GM21390 (cell line): ENCODE results near the gene FMO5.
"Not testable (repeated sequence)": the region's sequence is repeated elsewhere in the genome, so short reads cannot be mapped to it uniquely, and the experiment has no call there.

Experiments
- ATAC-seq: cut with Tn5 transposase; IDR thresholded peaks from one replicate; pipeline ENCODE4 v1.9.1; 2021; ENCODE audit not compliant: unreplicated experiment

FMO5 gene

DNA sequence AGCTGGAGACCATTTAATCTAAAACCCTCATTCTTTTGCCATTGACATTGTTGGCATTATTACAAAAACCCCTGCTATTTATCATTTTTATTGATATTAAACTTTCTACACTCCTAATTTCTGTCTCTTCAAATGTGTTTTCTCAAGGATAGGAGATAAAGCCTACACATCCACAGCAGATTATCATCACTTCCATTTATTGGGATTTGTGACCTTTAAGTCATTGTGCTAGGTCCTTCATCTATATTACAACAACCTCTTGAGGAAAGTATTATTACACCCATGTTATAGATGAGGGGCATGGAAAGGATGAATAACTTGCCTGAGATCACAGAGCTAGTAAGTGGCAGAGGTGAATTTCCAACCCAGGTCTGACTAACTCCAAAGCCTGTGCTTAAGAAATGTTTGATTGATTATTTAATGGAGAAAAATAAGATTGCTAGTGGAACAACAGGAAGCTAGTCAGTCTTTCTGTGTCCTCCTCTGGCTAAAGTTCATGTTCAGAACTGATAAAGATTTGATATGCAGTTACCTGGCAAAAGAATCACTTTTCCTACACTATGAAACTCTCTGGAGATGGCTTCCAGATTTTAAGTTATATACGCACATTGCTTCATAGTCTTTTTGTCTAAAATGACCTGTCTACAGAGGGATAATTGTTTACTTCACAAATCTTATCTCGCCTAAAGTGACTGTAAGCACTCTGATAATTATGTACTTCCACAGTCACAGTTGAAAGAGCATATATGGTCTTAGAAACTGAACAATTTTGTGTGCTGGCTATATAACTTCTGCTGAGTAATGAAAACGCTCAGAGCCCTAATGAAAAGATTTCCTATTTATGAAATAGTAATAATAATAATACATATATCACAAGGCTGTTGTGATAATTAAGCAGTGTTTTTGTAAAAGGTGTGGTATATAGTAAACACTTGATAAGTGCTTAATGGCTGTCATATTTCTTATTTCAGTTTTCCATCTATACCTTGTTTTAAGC, 15.0 kb downstream of the FMO5 start:
- no peak for ATAC-seq

DNA sequence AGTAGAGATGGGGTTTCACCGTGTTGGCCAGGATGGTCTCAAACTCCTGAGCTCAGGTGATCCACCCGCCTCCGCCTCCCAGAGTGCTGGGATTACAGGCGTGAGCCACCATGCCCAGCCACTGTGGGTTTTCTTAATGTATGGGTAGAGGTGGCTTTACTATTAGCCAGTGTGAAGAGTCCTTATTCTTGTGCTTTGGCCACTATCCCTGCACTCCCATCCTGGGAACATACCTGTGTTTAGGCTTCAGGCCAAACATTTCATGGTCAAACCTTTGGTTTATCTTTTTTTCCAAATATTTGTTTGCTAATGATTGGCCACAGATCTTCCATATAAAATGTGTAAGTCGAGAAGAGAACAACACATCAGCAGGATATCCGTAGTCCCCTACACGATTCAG, 16.5 kb downstream of the FMO5 start:
- no peak for ATAC-seq

DNA sequence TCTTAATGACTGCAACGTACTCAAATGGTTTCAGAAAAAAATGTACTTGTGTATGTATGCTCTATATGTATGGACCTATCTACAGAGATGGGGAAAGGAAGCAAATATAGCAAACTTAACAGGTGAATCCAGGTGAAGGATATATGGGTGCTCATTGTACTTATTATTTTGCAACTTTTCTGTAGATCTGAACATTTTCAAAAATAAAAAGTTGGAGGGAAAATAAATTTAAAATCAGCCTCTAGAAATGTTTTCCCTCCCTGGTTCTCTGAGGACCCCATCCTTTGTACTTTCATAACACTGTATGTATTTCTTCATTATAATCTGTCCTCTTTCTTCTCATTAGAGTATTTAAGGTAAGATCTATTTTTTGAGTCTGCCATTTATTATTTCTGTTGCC, 17.9 kb downstream of the FMO5 start:
- ATAC-seq: no peak

DNA sequence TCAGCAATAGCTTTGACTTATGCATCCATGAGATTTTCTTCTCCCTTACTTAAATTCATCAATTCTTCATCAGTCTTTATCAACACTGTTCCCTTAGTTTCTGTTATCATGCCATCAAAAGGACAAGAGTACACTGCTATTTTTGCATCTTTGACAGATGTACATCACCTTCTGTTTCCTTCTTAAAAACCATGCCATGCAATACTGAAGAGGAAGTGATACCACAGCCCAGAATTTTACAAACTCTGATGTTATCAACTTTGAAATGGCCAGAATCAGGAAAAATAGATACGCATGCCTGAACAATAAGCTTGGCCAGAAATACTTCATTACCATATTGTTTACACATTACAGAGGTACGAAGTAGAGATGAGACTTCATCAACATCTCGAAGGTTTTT, 21.1 kb downstream of the FMO5 start:
- peak; percentile 53 for ATAC-seq

DNA sequence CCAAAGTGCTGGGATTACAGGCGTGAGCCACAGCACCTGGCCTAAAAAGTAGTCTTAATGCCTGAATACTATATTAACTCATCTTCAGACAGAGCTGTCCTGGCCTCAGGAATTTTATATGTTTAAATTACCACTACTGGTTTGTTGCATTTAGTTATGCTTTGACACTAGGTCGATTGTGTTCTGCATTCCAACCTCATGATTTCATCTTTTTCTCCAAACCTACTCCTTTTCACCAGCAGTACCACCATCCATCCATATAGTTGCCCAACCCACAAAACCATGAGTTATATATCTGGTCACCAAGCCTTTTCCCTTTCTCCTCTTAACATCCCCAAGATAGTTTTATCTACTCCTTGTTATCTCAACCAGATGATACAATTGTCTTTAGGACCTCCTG, 22.6 kb downstream of the FMO5 start:
- no peak for ATAC-seq

DNA sequence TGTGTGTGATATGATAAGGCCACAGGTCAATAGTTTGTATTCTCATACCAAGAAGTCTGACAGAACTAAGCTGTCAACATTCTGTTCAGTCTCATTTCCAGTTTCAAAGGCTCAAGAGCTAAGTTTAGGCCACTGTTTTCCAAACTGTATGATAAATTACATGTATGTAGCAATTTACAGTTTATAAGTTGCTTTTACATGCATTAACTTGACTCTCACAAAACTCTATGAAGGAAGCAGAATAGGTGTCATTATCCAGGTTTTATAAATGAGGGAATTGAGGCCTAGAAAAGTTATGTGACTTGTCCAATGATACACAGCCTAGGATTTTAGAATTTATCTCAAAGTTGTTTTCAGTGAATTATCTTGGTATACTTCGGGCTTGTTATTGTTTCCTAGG, 23.4 kb downstream of the FMO5 start:
- ATAC-seq: no peak

DNA sequence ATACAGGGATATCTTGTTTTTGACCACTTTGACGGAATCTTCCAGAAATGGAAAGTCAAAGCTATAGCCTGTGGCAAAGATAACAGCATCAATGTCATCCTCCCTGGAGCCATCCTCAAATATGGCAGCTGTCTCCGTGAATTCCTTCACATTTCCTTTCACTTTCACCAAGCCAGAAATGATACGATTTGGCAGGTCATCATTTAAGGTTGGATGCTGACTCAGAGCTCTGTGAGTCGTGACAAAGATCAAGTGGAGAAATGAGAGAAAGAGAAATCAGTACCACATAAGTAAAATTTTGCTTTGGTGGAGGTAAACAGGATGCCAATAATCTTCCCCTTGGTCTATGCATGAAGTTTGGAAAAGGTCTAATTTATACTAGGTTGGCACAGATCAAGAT, 23.9 kb downstream of the FMO5 start:
- ATAC-seq: no peak

DNA sequence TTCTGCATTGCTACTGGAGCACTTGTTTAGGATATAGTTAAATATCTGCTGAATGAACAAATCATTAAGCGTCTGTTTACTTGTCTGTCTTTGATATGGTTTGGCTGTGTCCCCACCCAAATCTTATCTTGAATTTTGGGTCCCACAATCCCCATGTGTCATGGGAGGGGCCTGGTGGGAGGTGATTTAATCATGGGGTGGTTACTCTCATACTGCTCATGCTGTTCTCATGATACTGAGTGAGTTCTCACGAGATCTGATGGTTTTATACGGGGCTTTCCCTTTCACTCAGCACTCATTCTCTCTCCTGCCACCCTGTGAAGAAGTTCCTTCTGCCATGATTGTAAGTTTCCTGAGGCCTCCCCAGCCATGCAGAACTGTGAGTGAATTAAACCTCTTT, 27.8 kb downstream of the FMO5 start:
- ATAC-seq: not testable (repeated sequence)

DNA sequence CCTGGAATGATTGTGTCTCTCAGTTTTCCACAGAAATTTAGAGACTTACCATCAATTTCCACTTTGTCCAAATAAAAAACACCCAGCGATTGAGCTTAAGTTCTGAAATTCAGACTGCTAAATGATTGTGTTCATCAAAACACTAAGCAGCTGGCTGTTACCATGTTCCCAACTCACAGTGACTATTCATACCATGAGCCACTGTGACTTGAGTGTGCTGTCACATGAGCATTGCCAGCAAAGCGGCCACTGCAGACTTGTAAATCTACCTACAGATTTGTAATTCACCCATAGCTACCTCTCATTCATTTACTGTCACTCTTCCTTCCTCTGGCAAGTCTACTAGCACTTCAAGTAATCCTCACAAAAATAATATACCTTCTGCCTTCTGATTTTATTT, 35.6 kb downstream of the FMO5 start:
- ATAC-seq: no peak

DNA sequence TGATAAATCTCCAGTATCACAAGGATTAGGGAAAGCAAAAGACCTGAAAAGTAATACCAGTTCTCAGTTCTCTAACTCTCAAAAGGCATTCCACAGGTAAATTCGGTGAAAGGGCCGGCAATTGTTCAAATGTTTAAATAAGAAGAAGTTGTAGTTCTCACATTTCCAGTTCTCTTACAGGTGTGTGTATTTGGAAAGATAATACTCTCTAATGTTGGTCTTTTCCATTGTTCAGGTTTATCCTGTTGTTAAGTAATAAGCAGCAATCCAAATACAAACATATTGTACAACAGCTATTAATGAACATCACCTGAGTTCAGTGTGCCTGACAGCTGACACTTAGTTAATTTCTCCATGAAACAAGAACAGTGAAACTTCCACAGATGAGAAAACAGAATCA, 39.7 kb downstream of the FMO5 start:
- ATAC-seq: no peak

DNA sequence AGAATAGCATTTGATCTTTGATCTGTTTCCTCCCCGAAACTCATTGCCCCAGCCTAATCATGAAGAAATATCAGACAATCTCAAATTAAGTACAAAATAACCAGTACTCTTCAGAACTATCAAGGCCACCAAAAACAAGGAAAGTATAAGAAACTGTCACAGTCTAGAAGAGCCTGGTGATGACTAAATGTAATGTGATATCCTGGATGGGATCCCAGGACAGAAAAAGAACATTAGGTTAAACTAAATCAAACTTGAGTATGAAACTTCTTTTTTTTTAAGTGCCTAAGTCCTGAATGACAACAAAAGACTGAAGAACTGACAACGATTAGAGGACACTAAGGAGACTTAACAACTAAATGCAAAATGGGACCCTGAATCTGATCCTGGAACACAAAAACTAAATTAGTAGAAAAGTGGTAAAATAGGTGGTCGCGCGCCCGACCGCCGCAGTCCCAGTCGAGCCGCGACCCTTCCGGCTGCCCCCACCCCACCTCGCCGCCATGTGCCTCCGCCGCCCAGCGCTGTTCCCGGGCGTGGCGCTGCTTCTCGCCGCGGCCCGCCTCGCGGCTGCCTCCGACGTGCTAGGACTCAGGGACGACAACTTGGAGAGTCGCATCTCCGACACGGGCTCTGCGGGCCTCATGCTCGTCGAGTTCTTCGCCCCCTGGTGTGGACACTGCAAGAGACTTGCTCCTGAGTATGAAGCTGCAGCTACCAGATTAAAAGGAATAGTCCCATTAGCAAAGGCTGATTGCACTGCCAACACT, 47.3 kb downstream of the FMO5 start:
- no peak for ATAC-seq

DNA sequence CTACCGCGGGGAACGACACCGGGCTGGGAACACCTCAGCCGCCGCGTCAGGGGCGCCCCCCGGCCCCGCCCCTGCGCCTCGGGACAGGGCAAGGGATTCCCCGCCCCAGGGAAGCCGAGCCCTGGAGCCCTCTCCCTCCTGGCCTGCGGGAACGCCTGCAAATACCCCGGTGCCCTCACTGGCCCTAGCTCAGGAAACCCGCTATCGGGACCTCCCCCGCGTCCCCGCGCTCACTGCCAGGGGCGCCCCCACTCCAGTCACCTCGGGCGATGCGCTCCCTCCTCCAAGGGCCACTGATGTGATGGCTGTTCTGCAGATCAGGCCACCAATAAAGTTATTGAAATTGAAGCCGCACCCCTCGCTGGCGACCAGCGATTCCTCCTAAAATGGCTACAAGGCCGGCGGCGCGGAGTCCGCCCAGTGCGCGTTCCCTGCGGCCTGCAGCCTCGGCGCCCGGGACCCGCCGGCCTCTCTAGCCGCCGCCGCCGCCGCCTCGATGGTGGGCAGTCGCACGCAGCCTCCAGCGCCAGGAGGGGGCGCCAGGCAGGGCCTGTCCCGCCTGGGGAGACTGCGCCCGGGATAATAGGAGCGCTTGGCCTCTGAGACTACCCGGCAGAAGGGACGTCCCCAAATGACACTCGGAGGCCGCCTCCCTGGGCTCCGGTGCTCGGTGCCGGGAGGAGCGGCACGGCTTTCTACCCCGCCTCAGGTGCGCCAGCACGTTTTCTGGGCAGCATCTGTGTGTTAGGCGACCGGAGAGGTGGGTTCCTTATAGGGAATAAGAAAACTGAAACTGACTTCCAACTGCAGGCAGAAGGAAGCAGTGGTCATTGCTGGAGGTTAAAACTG, 52.7 kb downstream of the FMO5 start, which contains the start of gene PRKAB2:
TSS of gene PRKAB2 (minus strand) at position 303 of the 849 bp plus-strand sequence. CDS start 326 bp downstream, outside the sequence.
- ATAC-seq: peak; percentile 81

DNA sequence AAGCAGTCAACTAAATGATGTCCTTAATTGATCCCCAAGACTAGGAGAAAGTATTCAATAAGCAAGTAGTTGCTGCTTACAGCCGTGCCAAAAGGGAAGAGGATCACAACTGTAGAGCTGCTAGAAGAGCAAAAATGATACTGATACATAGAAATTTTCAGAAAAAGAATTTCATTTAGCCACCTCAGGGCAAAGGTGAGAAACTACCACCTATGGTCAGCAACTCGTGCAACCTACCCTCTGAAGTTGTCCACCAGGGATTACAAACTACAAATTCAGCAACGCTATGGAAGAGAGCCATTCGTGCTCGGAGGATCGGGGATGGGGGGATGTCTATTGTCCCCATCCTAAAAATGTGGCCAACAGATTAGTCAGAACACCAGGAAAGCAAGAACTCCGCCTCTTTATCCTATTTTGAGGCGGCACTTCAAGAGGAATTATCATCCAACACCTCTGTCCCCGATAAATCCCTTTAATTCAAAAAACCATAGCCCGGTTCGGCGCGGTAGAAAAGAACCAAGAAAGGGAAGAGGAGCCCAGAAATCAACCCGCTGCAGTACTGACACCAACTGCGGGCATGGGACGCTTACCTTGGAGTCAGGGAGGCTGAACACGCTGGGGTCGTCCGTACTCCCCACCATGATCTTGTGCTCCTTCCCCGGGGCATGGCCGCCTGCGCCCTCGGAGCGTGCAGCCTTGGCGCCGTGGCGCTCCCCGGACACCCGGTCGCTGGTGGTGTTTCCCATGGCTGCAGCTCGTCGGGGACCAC, 53.6 kb downstream of the FMO5 start:
- ATAC-seq: no peak

DNA sequence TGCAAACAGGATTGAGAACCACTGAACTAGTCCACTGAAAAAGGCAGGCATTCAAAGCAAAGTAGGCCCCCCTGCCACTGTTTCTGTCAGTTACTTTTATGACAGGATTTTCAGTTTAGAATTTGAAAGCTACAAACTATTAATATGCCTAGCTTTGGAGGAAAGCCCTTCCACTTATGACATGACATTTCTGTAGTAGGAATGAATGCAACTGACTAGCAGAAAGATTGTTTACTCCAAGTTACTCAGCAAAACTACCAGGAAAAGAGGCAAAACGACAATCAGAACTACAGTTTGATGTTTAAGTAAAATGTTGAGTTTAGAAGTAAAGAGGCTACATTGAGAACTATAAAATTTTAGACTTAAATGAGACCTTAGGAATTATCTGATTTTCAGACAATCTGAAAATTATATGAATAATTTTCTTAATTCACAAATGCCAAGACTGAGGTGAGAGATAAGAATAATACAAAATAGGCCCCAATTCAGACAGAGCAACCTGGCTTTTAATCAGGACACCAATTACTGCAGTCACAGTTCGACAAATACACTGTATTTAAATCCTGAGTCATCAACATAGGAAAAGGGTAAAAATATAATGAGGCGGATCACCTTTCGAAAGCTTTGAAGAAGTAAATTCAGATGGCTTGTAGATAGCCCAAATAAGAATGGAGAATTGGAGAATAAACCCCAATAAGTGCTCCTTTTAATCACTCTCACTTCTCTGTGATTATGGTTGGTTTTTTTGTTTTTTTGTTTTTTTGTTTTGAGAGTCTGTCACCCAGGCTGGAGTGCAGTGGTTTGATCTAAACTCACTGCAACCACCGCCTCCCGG, 55.1 kb downstream of the FMO5 start:
- ATAC-seq: no peak

DNA sequence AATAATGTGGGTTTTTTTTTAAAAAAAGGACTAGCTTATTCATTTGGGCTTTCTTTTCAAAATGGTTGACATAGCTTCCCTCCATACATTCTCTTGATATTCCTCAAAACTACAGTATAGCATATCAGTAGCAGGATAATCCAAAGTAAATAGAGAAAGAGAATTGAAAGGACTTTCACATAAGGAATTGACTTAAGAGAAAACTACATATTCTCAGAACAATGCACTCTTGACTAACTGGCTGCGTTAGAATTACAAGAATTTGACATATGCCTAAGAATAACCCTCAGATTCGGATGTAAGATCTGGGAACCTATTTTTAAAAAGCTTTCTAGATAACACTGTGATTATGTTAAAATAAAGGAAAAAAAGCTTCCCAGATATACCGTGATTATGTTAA, 56.0 kb downstream of the FMO5 start:
- ATAC-seq: no peak

DNA sequence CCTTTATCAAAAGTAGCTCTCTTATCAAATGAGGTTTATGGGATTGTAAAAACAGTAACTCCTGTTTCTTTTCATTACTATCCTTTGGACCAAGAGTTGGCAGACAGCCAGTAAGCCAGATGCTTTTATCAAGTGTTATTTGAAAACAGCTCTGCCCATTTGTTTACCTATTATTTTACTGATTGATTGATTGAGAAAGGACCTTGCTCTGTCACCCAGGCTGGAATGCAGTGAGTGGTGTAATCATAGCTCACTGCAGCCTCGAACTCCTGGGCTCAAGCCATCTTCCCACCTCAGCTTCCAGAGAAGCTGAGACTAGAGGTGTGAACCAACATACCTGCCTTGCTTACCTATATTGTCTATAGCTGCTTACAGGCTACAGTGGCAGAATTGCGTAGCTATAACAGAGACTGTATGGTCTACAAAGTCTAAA, 56.5 kb downstream of the FMO5 start:
- ATAC-seq: no peak

DNA sequence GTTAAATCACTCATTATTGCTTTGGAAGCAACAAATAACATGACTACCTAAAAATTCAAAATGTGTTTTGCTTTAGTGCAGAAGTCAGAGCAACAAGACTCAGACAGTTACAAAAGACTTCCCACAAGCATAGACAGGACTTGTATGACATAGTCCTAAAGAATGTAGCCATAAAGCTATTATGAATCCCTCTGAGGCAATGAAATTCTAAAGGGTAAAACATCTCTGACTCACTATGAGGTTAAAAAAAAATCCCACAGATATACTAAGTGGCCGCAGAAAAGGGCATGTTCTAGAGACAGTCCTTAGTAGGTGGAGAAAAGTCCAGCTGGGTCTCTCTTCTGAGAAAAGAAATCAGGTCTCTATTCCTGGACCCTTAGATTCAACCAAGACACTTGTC, 57.8 kb downstream of the FMO5 start:
- no peak for ATAC-seq

DNA sequence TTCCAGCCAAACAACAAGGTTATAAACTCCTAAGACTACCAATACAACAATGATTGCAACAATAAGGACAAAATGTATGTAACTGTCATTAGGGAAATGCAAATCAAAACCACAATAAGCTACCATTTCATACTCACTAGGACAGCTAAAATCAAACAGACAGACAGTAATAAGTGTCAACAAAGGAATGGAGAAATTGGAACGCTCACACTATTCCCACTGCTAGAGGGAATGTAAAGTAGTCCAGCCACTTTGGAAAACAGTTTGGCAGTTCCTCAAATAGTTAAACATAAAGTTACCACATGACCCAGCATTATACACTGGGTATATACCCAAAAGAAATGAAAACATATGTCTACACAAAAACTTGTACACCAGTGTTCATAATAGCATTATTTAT, 62.1 kb downstream of the FMO5 start:
- ATAC-seq: no peak

DNA sequence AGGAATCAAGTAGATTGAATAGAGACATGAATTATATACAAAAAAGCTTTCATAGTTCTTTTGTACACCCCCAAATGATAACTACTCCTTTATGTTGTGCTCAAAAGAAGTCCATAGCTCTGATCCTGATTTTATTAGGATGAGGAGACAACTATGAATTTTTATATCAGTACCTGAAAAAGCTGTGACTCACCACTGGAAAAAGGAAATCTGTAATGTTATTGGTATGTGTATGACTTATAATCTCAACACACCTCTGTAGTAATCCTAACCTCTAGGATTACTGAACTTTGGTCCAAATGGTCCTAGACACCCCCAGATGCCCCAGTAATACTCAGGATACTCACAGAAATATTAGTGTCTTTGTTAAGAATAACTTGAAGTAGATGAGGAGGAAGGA, 63.0 kb downstream of the FMO5 start:
- no peak for ATAC-seq
